B cell (primary cell): ENCODE measurements around the gene WDFY4. TPM values are rescaled to one million over a fixed set of nuclear protein-coding genes. Genes with fewer than 3 reads are reported as not detected.

ENCODE experiments used
- ATAC-seq: fragments of 200-7000 bp; cut with Tn5 transposase; one replicate; pipeline ENCODE4 v1.10.0; 2021; ENCODE audit warnings: low read depth, mild to moderate bottlenecking, moderate number of reproducible peaks, moderate library complexity
- CTCF ChIA-PET: fragments of 350-600 bp; sonication (Branson Sonifier 250); formaldehyde crosslinking; loops from one replicate; lab custom pipeline; 2021; ENCODE audit warnings: antibody characterized with exemption, inconsistent platforms; lab: Charles Lee
- POLR2A ChIA-PET: fragments of 350-600 bp; sonication (Branson Sonifier 250); formaldehyde crosslinking; loops from one replicate; lab custom pipeline; 2021; ENCODE audit warnings: antibody characterized with exemption; lab: Charles Lee
- DNase-seq: peaks from one replicate; pipeline ENCODE4 v3.0.0; 2013
- H2AFZ ChIP-seq: 2 replicates; pipeline ENCODE4 v1.6.1; 2012; ENCODE audit warnings: mild to moderate bottlenecking, low read depth, low read length; ENCODE audit not compliant: insufficient read depth, poor library complexity, severe bottlenecking
- H3K27ac ChIP-seq, 2 donors: 1 replicate in 1 of 2; 2 replicates in 1 of 2; pipeline ENCODE4 v1.5.1; 2012 to 2013; ENCODE audit warnings: low read length in 2 of 2, mild to moderate bottlenecking in 2 of 2, moderate library complexity in 1 of 2
- H3K27me3 ChIP-seq, 4 experiments: fragments of 200-600 bp in 1 of 4; sonication (generic) in 1 of 4; replicated peaks in 1 of 4; 1 replicate in 2 of 4; 2 replicates in 2 of 4; pipeline versions ENCODE4 v1.6.1 to v1.7.0; 2013 to 2016; ENCODE audit warnings: low read length in 3 of 4, mild to moderate bottlenecking in 2 of 4, mixed read lengths in 1 of 4, moderate library complexity in 1 of 4; ENCODE audit not compliant: insufficient read depth in 4 of 4, control insufficient read depth in 3 of 4; ENCODE audit errors: control extremely low read depth in 1 of 4
- H3K36me3 ChIP-seq, 2 experiments: replicated peaks in 1 of 2; 1 replicate in 1 of 2; 2 replicates in 1 of 2; pipeline versions ENCODE4 v1.6.1 to v1.7.1; 2013; ENCODE audit warnings: low read length in 1 of 2; ENCODE audit not compliant: insufficient read depth in 2 of 2, control insufficient read depth in 1 of 2; ENCODE audit errors: control extremely low read depth in 1 of 2, extremely low read depth in 1 of 2
- H3K4me1 ChIP-seq, 2 donors: fragments of 200-600 bp in 1 of 2; sonication (generic) in 1 of 2; 1 replicate in 1 of 2; 2 replicates in 1 of 2; pipeline versions ENCODE4 v1.5.1 to v1.6.1; 2013 to 2017; ENCODE audit warnings: low read length in 2 of 2; ENCODE audit not compliant: control insufficient read depth in 2 of 2, insufficient read depth in 2 of 2
- H3K4me2 ChIP-seq: replicated peaks from 2 replicates; pipeline ENCODE3; 2012; ENCODE audit warnings: mild to moderate bottlenecking, low read depth, low read length; ENCODE audit not compliant: poor library complexity, severe bottlenecking
- H3K4me3 ChIP-seq, 5 experiments: fragments of 200-600 bp in 1 of 5; sonication (generic) in 1 of 5; 1 replicate in 3 of 5; 2 replicates in 2 of 5; pipeline versions ENCODE4 v1.5.1 to v1.7.0; 2011 to 2016; ENCODE audit warnings: low read length in 4 of 5, mild to moderate bottlenecking in 4 of 5, low read depth in 2 of 5, control low read depth in 1 of 5, moderate library complexity in 1 of 5; ENCODE audit not compliant: insufficient read depth in 1 of 5; ENCODE audit errors: control extremely low read depth in 1 of 5, extremely low read depth in 1 of 5
- H3K79me2 ChIP-seq: fragments of 200-600 bp; sonication (generic); one replicate; pipeline ENCODE4 v1.6.0; 2016; ENCODE audit warnings: low read length; ENCODE audit not compliant: control insufficient read depth, insufficient read depth
- H3K9ac ChIP-seq: fragments of 200-600 bp; sonication (generic); 2 replicates; pipeline ENCODE4 v1.6.1; 2017; ENCODE audit warnings: mild to moderate bottlenecking, low read length, moderate library complexity
- H3K9me3 ChIP-seq, 3 donors: one replicate each; pipeline versions ENCODE4 v1.6.1 to v1.7.1; 2013; ENCODE audit warnings: low read length in 2 of 3; ENCODE audit not compliant: control insufficient read depth in 2 of 3, insufficient read depth in 1 of 3; ENCODE audit errors: control extremely low read depth in 1 of 3
- H4K20me1 ChIP-seq: 2 replicates; pipeline ENCODE4 v1.6.0; 2012; ENCODE audit warnings: mild to moderate bottlenecking, low read length; ENCODE audit not compliant: insufficient read depth, control insufficient read depth, poor library complexity, severe bottlenecking
- H3K27ac Mint-ChIP-seq: one replicate; pipeline ENCODE4 v1.8.0; 2021; ENCODE audit warnings: mixed read lengths
- H3K27me3 Mint-ChIP-seq: one replicate; pipeline ENCODE4 v1.8.0; 2021; ENCODE audit warnings: mixed read lengths
- H3K4me1 Mint-ChIP-seq: one replicate; pipeline ENCODE4 v1.8.0; 2021; ENCODE audit warnings: mixed read lengths
- H3K4me3 Mint-ChIP-seq: one replicate; pipeline ENCODE4 v1.8.0; 2021; ENCODE audit warnings: mixed read lengths
- H3K9me3 Mint-ChIP-seq: one replicate; pipeline ENCODE4 v1.8.0; 2022; ENCODE audit warnings: mixed read lengths; ENCODE audit not compliant: insufficient read depth
- CTCF ChIP-seq: fragments of 200-600 bp; IDR thresholded peaks from one replicate; pipeline ENCODE4 v1.8.0; 2022; ENCODE audit warnings: antibody characterized with exemption, mild to moderate bottlenecking
- EZH2 ChIP-seq: IDR thresholded peaks from 2 replicates; pipeline ENCODE4 v1.6.1; 2012; ENCODE audit warnings: borderline replicate concordance, low read depth, mild to moderate bottlenecking, moderate library complexity, low read length; ENCODE audit not compliant: insufficient read depth, poor library complexity, severe bottlenecking
- WGBS: methylation state at CpG from one replicate; pipeline ENCODE4 v1.1.5; 2013; ENCODE audit warnings: missing lambda C conversion rate; ENCODE audit not compliant: insufficient coverage; 5-methylcytosine and 5-hydroxymethylcytosine counted together
- intact Hi-C: fragments of 100-400 bp; cut with micrococcal nuclease; formaldehyde crosslinking; loops from one replicate; pipeline ENCODE4 v1.10.0; 2022
- polyA plus RNA-seq: library from polyadenylated mRNA; depleted of rRNA; stranded (reverse); fragments of >200 nt; gene quantifications from 2 replicates; pipeline ENCODE4 v1.2.3, GENCODE V29; 2012
- total RNA-seq, 2 donors: library from RNA; stranded (reverse); fragments of 120-200 nt in 1 of 2; gene quantifications; 1 replicate in 1 of 2; 2 replicates in 1 of 2; pipeline versions ENCODE4 v1.2.3 to v1.2.4, GENCODE V29; 2013 to 2022

WDFY4 gene
- total and polyA plus RNA-seq, 2 donors (not counting 1 experiment from before 2014, with no cell fraction given), result 262 to 560 TPM

GRCh38 chr10:49023752-49024151 is 339.1 kb downstream of the WDFY4 start:
- Mint-ChIP-seq H3K4me1 (no peaks in the 10 kb centered on the region), H3K4me3 (no peak overlapping the region), H3K27me3 (peaks cover 11% of the 10 kb centered on the region), H3K27ac (no peak overlapping the region), H3K9me3 (no peaks in the 10 kb centered on the region)
- Histone ChIP-seq H3K27ac (no peak overlapping the region), H3K4me2 (no peak overlapping the region), H4K20me1 (no peaks in the 10 kb centered on the region), H3K36me3 (no peaks in the 10 kb centered on the region), H2AFZ (no peak overlapping the region), H3K27me3 (no peaks in the 10 kb centered on the region), H3K9ac (no peak overlapping the region), H3K4me1 (no peaks in the 10 kb centered on the region), H3K4me3 (no peak overlapping the region), H3K9me3 (peaks cover 0 to 5% (median 0%) of the 10 kb centered on the region in 3 donors), H3K79me2 (no peaks in the 10 kb centered on the region)
- 61% methylated on average over 3 of the region's 5 CpGs for WGBS
- CTCF ChIA-PET, result no interaction called here
- intact Hi-C loops, result no loop called here
- DNase-seq, result no peak
- TF ChIP-seq EZH2 (no peak), CTCF (no peak)
- no peak for ATAC-seq
- POLR2A ChIA-PET, result no interaction called here

- H3K36me3 ChIP-seq, result no peaks in the 10 kb centered on the region
- ChIA-PET POLR2A (no interaction called here), CTCF (no interaction called here)
- no peaks in the 10 kb centered on the region for H3K27me3 ChIP-seq
- ATAC-seq (no peak), DNase-seq (no peak)
- TF ChIP-seq CTCF (no peak), EZH2 (no peak)
- peaks cover 0 to 2% (median 0%) of the 10 kb centered on the region in 3 donors for H3K9me3 ChIP-seq
- no peaks in the 10 kb centered on the region for H4K20me1 ChIP-seq
- no peaks in the 10 kb centered on the region for H3K79me2 ChIP-seq
- intact Hi-C loops, result no loop called here
- no peak overlapping the region for H3K4me3 Mint-ChIP-seq
- 86% methylated on average over 3 of the region's 3 CpGs for WGBS
- no peaks in the 10 kb centered on the region for H3K4me1 Mint-ChIP-seq
- H3K27ac Mint-ChIP-seq, result no peak overlapping the region
- H3K27me3 Mint-ChIP-seq, result peaks cover 8% of the 10 kb centered on the region
- no peaks in the 10 kb centered on the region for H3K4me1 ChIP-seq
- H3K27ac ChIP-seq, result no peak overlapping the region
- no peak overlapping the region for H2AFZ ChIP-seq
- H3K9me3 Mint-ChIP-seq, result no peaks in the 10 kb centered on the region
- no peak overlapping the region for H3K9ac ChIP-seq
- H3K4me2 ChIP-seq, result no peak overlapping the region
- H3K4me3 ChIP-seq, result no peak overlapping the region
These were observed 339.8 kb downstream of the WDFY4 start for GRCh38 chr10:49024484-49024883.
